Parathyroid adenoma (tissue), 2 donors: Measurements from ENCODE around the gene ALG2.

Source experiments
- H2AFZ ChIP-seq: fragments of 300-600 bp; sonication (generic); one replicate; pipeline ENCODE4 v1.7.0; 2017; ENCODE audit warnings: antibody characterized with exemption, mild to moderate bottlenecking
- H3K27ac ChIP-seq: fragments of 300-600 bp; sonication (generic); one replicate; pipeline ENCODE4 v1.7.0; 2017
- H3K27me3 ChIP-seq: fragments of 300-600 bp; sonication (generic); one replicate; pipeline ENCODE4 v1.7.0; 2017; ENCODE audit warnings: low read length; ENCODE audit not compliant: control insufficient read depth, insufficient read depth
- H3K36me3 ChIP-seq: fragments of 300-600 bp; sonication (generic); one replicate; pipeline ENCODE4 v1.7.0; 2017; ENCODE audit warnings: low read length; ENCODE audit not compliant: control insufficient read depth, insufficient read depth
- H3K4me1 ChIP-seq: fragments of 300-600 bp; sonication (generic); one replicate; pipeline ENCODE4 v1.7.0; 2017; ENCODE audit warnings: control low read depth
- H3K4me2 ChIP-seq: fragments of 300-600 bp; sonication (generic); one replicate; pipeline ENCODE4 v1.7.0; 2017; ENCODE audit warnings: low read length
- H3K4me3 ChIP-seq: fragments of 300-600 bp; sonication (generic); one replicate; pipeline ENCODE4 v1.7.0; 2017; ENCODE audit warnings: low read depth, low read length
- H3K79me2 ChIP-seq: fragments of 300-600 bp; sonication (generic); one replicate; pipeline ENCODE4 v1.7.0; 2017; ENCODE audit warnings: control low read depth
- H3K9ac ChIP-seq: fragments of 300-600 bp; sonication (generic); one replicate; pipeline ENCODE4 v1.7.0; 2017; ENCODE audit warnings: mild to moderate bottlenecking
- H3K9me3 ChIP-seq: fragments of 300-600 bp; sonication (generic); one replicate; pipeline ENCODE4 v1.7.0; 2017; ENCODE audit warnings: low read length; ENCODE audit not compliant: control insufficient read depth
- CTCF ChIP-seq: fragments of 300-600 bp; sonication (generic); IDR thresholded peaks from one replicate; pipeline ENCODE4 v1.7.0; 2017; ENCODE audit warnings: antibody characterized with exemption, mild to moderate bottlenecking
- donor health status: primary hyperparathyroidism.

The ALG2 gene

GRCh38 chr9:99172124-99173091, 49.3 kb downstream of the ALG2 start:
- Histone ChIP-seq H3K36me3 (no peaks in the 10 kb centered on the region), H3K9me3 (no peaks in the 10 kb centered on the region), H2AFZ (no peak overlapping the region), H3K4me1 (no peaks in the 10 kb centered on the region), H3K27ac (no peak overlapping the region), H3K79me2 (no peaks in the 10 kb centered on the region), H3K4me2 (no peak overlapping the region), H3K9ac (no peak overlapping the region), H3K4me3 (no peak overlapping the region), H3K27me3 (no peaks in the 10 kb centered on the region)
- no peak for TF ChIP-seq CTCF

GRCh38 chr9:99171225-99172123, 50.3 kb downstream of the ALG2 start:
- Histone ChIP-seq H3K9ac (no peak overlapping the region), H3K4me3 (no peak overlapping the region), H3K27ac (no peak overlapping the region), H3K79me2 (no peaks in the 10 kb centered on the region), H3K36me3 (no peaks in the 10 kb centered on the region), H2AFZ (no peak overlapping the region), H3K4me2 (no peak overlapping the region), H3K9me3 (no peaks in the 10 kb centered on the region), H3K27me3 (no peaks in the 10 kb centered on the region), H3K4me1 (no peaks in the 10 kb centered on the region)
- no peak for TF ChIP-seq CTCF

- no peak overlapping the region for H3K9ac ChIP-seq
- H2AFZ ChIP-seq, result no peak overlapping the region
- H3K4me2 ChIP-seq, result no peak overlapping the region
- TF ChIP-seq CTCF, result no peak
- no peaks in the 10 kb centered on the region for H3K79me2 ChIP-seq
- no peak overlapping the region for H3K4me3 ChIP-seq
- H3K36me3 ChIP-seq, result no peaks in the 10 kb centered on the region
- H3K9me3 ChIP-seq, result no peaks in the 10 kb centered on the region
- no peaks in the 10 kb centered on the region for H3K4me1 ChIP-seq
- no peaks in the 10 kb centered on the region for H3K27me3 ChIP-seq
- no peak overlapping the region for H3K27ac ChIP-seq
Measured at GRCh38 chr9:99169982-99170761, 51.6 kb downstream of the ALG2 start.

- Histone ChIP-seq H3K4me2 (no peak overlapping the region), H3K4me3 (no peak overlapping the region), H3K9me3 (no peaks in the 10 kb centered on the region), H3K27ac (no peak overlapping the region), H2AFZ (no peak overlapping the region), H3K27me3 (no peaks in the 10 kb centered on the region), H3K4me1 (no peaks in the 10 kb centered on the region), H3K36me3 (no peaks in the 10 kb centered on the region), H3K79me2 (no peaks in the 10 kb centered on the region), H3K9ac (no peak overlapping the region)
- no peak for TF ChIP-seq CTCF
Measured at GRCh38 chr9:99169086-99169485, 52.7 kb downstream of the ALG2 start.
